Omental fat pad (tissue), 4 donors: ENCODE measurements around the gene RNASE12. TPM values are rescaled to one million over a fixed set of nuclear protein-coding genes. Genes with fewer than 3 reads are reported as not detected.

Source experiments
- ATAC-seq: fragments of 150-250 bp; one replicate; pipeline ENCODE4 v1.9.1; 2016; ENCODE audit warnings: mild to moderate bottlenecking, moderate library complexity; ENCODE audit not compliant: low FRiP score
- DNase-seq: peaks from one replicate; pipeline ENCODE4 v3.0.0-alpha.2; 2019; ENCODE audit warnings: low spot score
- total RNA-seq, 4 donors: library from RNA; depleted of rRNA; stranded (reverse); fragments of >200 nt; gene quantifications; one replicate each; pipeline ENCODE4 v1.1.0, GENCODE V29; 2016
- TF ChIP-seq, protein P1 (sequence below), 3 donors: fragments of 450-650 bp; IDR thresholded peaks; one replicate each; pipeline ENCODE4 v1.5.1; 2016 to 2017; ENCODE audit warnings: antibody characterized with exemption in 3 of 3, mild to moderate bottlenecking in 3 of 3, moderate library complexity in 2 of 3

Gene RNASE12
- total RNA-seq, 4 donors from 2014 or later = not detected

- DNase-seq (no peak), ATAC-seq (no peak)
These were observed 39.6 kb downstream of the RNASE12 start for GRCh38 chr14:20551606-20552005.

GRCh38 chr14:20550926-20551325, 40.2 kb downstream of the RNASE12 start:
- DNase-seq (no peak), ATAC-seq (no peak)
- TF ChIP-seq, protein P1, sequence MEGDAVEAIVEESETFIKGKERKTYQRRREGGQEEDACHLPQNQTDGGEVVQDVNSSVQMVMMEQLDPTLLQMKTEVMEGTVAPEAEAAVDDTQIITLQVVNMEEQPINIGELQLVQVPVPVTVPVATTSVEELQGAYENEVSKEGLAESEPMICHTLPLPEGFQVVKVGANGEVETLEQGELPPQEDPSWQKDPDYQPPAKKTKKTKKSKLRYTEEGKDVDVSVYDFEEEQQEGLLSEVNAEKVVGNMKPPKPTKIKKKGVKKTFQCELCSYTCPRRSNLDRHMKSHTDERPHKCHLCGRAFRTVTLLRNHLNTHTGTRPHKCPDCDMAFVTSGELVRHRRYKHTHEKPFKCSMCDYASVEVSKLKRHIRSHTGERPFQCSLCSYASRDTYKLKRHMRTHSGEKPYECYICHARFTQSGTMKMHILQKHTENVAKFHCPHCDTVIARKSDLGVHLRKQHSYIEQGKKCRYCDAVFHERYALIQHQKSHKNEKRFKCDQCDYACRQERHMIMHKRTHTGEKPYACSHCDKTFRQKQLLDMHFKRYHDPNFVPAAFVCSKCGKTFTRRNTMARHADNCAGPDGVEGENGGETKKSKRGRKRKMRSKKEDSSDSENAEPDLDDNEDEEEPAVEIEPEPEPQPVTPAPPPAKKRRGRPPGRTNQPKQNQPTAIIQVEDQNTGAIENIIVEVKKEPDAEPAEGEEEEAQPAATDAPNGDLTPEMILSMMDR (IDR thresholded peaks at IDR 0.05) = no peak

More at GRCh38 chr14:20551606-20552005, 39.6 kb downstream of the RNASE12 start:
- TF ChIP-seq, protein P1 (IDR thresholded peaks at IDR 0.05) = no peak

- DNase-seq = no peak
- no peak for ATAC-seq
- TF ChIP-seq, protein P1 (IDR thresholded peaks at IDR 0.05) = no peak
These were observed 42.6 kb downstream of the RNASE12 start for GRCh38 chr14:20548414-20549158.

GRCh38 chr14:20546877-20547276, 44.3 kb downstream of the RNASE12 start:
- ATAC-seq (no peak), DNase-seq (no peak)
- TF ChIP-seq, protein P1 (IDR thresholded peaks at IDR 0.05) = no peak

Other genes starting within 250 kb of the RNASE12 start
- 10 to 100 TPM in 1 of 4 donors, 1 to 10 TPM in 3; 4.3 to 12.9 (median 7.7) TPM for gene PARP2, start 247.7 kb downstream of the RNASE12 start, total RNA-seq
- gene TEP1, start 177.9 kb downstream of the RNASE12 start, total RNA-seq = 10 to 100 TPM; 22.9 to 38.8 (median 27.8) TPM
- 1 to 10 TPM in 1 of 4 donors, under 1 TPM in 3; 0.12 to 2.0 (median 0.39) TPM for gene KLHL33, start 155.2 kb downstream of the RNASE12 start, total RNA-seq
- 10 to 100 TPM; 30.9 to 55.1 (median 53.4) TPM for gene OSGEP, start 136.6 kb downstream of the RNASE12 start, total RNA-seq
- 100 to 1,000 TPM; 110 to 146 (median 131) TPM for gene APEX1, start 136.2 kb downstream of the RNASE12 start, total RNA-seq
- 10 to 100 TPM; 20.4 to 24.4 (median 22.5) TPM for gene PIP4P1, start 129.9 kb downstream of the RNASE12 start, total RNA-seq
- gene PNP, start 122.0 kb downstream of the RNASE12 start, total RNA-seq = 100 to 1,000 TPM in 2 of 4 donors, 10 to 100 TPM in 2; 28.4 to 437 (median 117) TPM
- gene RNASE10, start 85.8 kb downstream of the RNASE12 start, total RNA-seq = not detected
- gene RNASE9, start 30.3 kb downstream of the RNASE12 start, total RNA-seq = not detected
- gene RNASE11, start 3.4 kb downstream of the RNASE12 start, total RNA-seq = not detected
- gene OR6S1, start 50.3 kb upstream of the RNASE12 start, total RNA-seq = not detected
- 100 to 1,000 TPM; 115 to 280 (median 181) TPM for gene RNASE4, start 93.2 kb upstream of the RNASE12 start, total RNA-seq
- 100 to 1,000 TPM in 1 of 4 donors, 10 to 100 TPM in 3; 24.4 to 114 (median 45.6) TPM for gene ANG, start 97.4 kb upstream of the RNASE12 start, total RNA-seq
- gene EDDM3A, start 154.5 kb upstream of the RNASE12 start, total RNA-seq = not detected
- gene EDDM3B, start 177.0 kb upstream of the RNASE12 start, total RNA-seq = not detected
- 10 to 100 TPM; 18.0 to 48.5 (median 30.1) TPM for gene RNASE6, start 189.9 kb upstream of the RNASE12 start, total RNA-seq
- gene RNASE1, start 211.5 kb upstream of the RNASE12 start, total RNA-seq = 1,000 to 10,000 TPM in 3 of 4 donors, 100 to 1,000 TPM in 1; 999 to 1,585 (median 1,253) TPM